ENCODE measurements around the gene PJVK. TPM values are rescaled to one million over a fixed set of nuclear protein-coding genes. Genes with fewer than 3 reads are reported as not detected.

The PJVK gene
- total and polyA plus RNA-seq, 2 experiments from 2014 or later = 3.9 to 4.6 TPM

DNA sequence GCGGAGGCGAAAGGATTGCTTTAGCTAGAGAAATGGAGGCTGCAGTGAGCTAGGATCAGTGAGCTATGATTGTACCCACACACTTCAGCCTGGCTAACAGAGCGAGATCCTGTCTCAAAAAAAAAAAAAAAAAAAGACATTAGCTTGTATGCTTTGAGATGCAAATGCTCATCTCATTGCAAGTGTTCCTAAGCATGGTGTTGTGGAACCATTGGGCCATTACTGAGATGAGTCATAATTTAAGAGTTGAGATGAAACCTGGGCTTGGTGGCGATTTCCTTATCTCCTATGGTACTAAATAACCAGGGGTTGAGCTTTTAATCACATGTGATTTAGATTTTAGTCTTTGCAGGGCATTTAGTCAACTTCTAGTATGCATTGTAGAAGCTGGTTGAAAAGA, 31.3 kb downstream of the PJVK start:
- H3K4me2 ChIP-seq = peak overlapping the region; percentile 83
- H3K36me3 ChIP-seq (replicated peaks; ENCODE audit: insufficient read depth, low read depth) = no peaks in the 10 kb centered on the region
- no peaks in the 10 kb centered on the region for H3K27me3 ChIP-seq
- H3K4me3 ChIP-seq = no peak overlapping the region
- H3K79me2 ChIP-seq = peaks cover 70% of the 10 kb centered on the region
- H3K27ac ChIP-seq = no peak overlapping the region
- no peak overlapping the region for H2AFZ ChIP-seq
- H3K9me2 ChIP-seq (replicated peaks; ENCODE audit: insufficient read depth) = no peaks in the 10 kb centered on the region
- H3K9me3 ChIP-seq (ENCODE audit: low read depth) = no peaks in the 10 kb centered on the region
- DNase-seq (ENCODE audit: low spot score) = peak; percentile 29
- WGBS (ENCODE audit: low lambda C conversion rate, missing lambda C conversion rate) = 83% methylated on average over 4 of the region's 4 CpGs
- no peak for TF ChIP-seq EZH2 (IDR thresholded peaks at IDR 0.05; ENCODE audit: borderline replicate concordance)
- H4K20me1 ChIP-seq (ENCODE audit: insufficient read depth, poor library complexity, severe bottlenecking) = peaks cover 32% of the 10 kb centered on the region
- peaks cover 34% of the 10 kb centered on the region for H3K4me1 ChIP-seq (ENCODE audit: insufficient read depth)

DNA sequence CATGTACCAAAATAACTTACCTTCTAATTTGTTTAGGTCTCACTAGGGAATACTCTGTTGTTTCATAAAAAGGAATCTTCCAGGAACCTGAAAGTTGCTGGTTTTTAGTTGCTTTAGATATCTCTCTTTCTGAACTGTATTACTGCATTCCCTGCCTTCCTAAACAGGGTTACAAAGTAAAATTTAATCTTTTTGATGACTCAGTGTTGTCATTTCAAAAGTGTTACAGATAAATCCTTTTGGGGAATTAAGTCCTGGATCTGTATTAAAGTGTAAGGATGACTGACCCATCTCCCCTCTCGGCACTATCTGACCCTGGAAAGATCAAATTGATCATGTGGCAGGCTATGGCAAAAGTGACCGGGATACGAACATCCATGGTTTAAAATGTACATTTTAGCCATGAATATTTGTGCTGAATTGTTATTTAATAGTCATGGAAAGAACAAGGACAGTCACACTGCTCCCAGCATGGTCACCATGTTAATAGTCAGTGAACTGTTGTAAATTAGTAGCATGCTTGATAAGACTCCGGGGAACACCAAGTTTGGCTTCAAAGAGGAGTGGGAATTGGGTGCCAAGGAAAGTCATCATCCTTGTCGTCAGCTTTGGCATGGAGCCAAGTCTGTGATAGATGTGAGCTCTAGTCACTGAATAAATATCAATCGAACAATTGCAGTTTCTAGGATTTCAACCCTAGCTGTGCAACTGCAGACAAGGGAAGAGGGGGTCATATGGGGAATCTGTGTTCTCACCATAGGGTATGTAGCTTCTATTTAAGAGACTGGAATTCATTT, 33.3 kb downstream of the PJVK start:
- Histone ChIP-seq H3K27me3 (no peaks in the 10 kb centered on the region), H3K9me3 (ENCODE audit: low read depth) (no peaks in the 10 kb centered on the region), H4K20me1 (ENCODE audit: insufficient read depth, poor library complexity, severe bottlenecking) (peaks cover 38% of the 10 kb centered on the region), H3K36me3 (replicated peaks; ENCODE audit: insufficient read depth, low read depth) (no peaks in the 10 kb centered on the region), H3K4me1 (ENCODE audit: insufficient read depth) (peaks cover 31% of the 10 kb centered on the region), H3K9me2 (replicated peaks; ENCODE audit: insufficient read depth) (no peaks in the 10 kb centered on the region), H3K79me2 (peaks cover 85% of the 10 kb centered on the region), H2AFZ (no peak overlapping the region), H3K27ac (no peak overlapping the region), H3K4me2 (no peak overlapping the region), H3K4me3 (no peak overlapping the region)
- 65% methylated on average over 6 of the region's 6 CpGs for WGBS (ENCODE audit: low lambda C conversion rate, missing lambda C conversion rate)
- DNase-seq (ENCODE audit: low spot score) = peak; percentile 40
- TF ChIP-seq, protein P1, sequence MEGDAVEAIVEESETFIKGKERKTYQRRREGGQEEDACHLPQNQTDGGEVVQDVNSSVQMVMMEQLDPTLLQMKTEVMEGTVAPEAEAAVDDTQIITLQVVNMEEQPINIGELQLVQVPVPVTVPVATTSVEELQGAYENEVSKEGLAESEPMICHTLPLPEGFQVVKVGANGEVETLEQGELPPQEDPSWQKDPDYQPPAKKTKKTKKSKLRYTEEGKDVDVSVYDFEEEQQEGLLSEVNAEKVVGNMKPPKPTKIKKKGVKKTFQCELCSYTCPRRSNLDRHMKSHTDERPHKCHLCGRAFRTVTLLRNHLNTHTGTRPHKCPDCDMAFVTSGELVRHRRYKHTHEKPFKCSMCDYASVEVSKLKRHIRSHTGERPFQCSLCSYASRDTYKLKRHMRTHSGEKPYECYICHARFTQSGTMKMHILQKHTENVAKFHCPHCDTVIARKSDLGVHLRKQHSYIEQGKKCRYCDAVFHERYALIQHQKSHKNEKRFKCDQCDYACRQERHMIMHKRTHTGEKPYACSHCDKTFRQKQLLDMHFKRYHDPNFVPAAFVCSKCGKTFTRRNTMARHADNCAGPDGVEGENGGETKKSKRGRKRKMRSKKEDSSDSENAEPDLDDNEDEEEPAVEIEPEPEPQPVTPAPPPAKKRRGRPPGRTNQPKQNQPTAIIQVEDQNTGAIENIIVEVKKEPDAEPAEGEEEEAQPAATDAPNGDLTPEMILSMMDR (IDR thresholded peaks at IDR 0.05; ENCODE audit: poor library complexity) = no peak
- TF ChIP-seq EZH2phosphoT487 (IDR thresholded peaks at IDR 0.05; ENCODE audit: low read depth, severe bottlenecking, unreplicated experiment) (no peak), EZH2 (IDR thresholded peaks at IDR 0.05; ENCODE audit: borderline replicate concordance) (no peak)

DNA sequence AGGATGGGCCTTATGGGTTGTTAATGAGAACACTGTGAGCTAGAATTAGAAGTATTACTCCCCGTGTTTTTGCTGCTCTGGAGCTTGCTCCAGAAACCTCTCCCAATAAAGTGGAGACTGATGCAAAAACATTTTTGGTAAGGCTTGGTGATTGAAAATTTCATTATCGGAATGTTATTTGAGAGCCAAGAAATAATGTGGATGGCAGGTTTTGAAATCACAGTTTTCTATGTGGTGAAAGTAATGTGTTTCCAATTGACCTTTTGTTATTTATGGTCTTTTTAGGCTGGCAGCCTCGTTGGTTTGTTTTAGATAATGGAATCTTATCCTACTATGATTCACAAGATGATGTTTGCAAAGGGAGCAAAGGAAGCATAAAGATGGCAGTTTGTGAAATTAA, 34.2 kb downstream of the PJVK start:
- TF ChIP-seq EZH2 (IDR thresholded peaks at IDR 0.05; ENCODE audit: borderline replicate concordance) (no peak), EZH2phosphoT487 (IDR thresholded peaks at IDR 0.05; ENCODE audit: low read depth, severe bottlenecking, unreplicated experiment) (no peak)
- TF ChIP-seq, protein P1 (IDR thresholded peaks at IDR 0.05; ENCODE audit: poor library complexity) = no peak
- no peak overlapping the region for H3K4me2 ChIP-seq
- H3K4me3 ChIP-seq = no peak overlapping the region
- no peak for DNase-seq (ENCODE audit: low spot score)
- peaks cover 26% of the 10 kb centered on the region for H3K4me1 ChIP-seq (ENCODE audit: insufficient read depth)
- no peak overlapping the region for H2AFZ ChIP-seq
- no peaks in the 10 kb centered on the region for H3K27me3 ChIP-seq
- H3K9me2 ChIP-seq (replicated peaks; ENCODE audit: insufficient read depth) = no peaks in the 10 kb centered on the region
- no peaks in the 10 kb centered on the region for H3K36me3 ChIP-seq (replicated peaks; ENCODE audit: insufficient read depth, low read depth)
- H3K27ac ChIP-seq = no peak overlapping the region
- peaks cover 38% of the 10 kb centered on the region for H4K20me1 ChIP-seq (ENCODE audit: insufficient read depth, poor library complexity, severe bottlenecking)
- H3K9me3 ChIP-seq (ENCODE audit: low read depth) = no peaks in the 10 kb centered on the region
- WGBS (ENCODE audit: low lambda C conversion rate, missing lambda C conversion rate) = 66% methylated on average over 3 of the region's 3 CpGs
- peaks cover 88% of the 10 kb centered on the region for H3K79me2 ChIP-seq

DNA sequence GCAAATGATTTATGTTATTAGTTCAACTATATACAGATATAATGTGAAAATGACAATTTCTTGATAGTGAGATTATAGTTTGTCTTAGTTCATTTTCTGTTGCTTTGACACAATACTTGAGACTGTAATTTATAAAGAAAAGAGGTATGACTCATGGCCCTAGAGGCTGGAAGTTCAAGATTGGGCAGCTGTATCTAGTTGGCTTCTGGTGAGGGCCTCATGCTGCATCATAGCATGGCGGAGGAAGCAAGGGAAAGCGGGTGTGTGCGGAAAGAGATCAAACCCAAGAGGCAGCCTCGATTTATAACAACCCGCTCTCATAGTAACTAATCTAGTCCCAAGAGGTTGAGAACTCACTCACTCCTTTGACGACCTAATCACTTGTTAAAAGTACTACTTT, 40.4 kb downstream of the PJVK start:
- Histone ChIP-seq H4K20me1 (ENCODE audit: insufficient read depth, poor library complexity, severe bottlenecking) (peaks cover 6% of the 10 kb centered on the region), H3K4me1 (ENCODE audit: insufficient read depth) (no peaks in the 10 kb centered on the region), H3K36me3 (replicated peaks; ENCODE audit: insufficient read depth, low read depth) (no peaks in the 10 kb centered on the region), H3K9me2 (replicated peaks; ENCODE audit: insufficient read depth) (no peaks in the 10 kb centered on the region), H3K4me2 (no peak overlapping the region), H3K4me3 (no peak overlapping the region), H3K79me2 (peaks cover 29% of the 10 kb centered on the region), H2AFZ (no peak overlapping the region), H3K9me3 (ENCODE audit: low read depth) (no peaks in the 10 kb centered on the region), H3K27ac (no peak overlapping the region), H3K27me3 (no peaks in the 10 kb centered on the region)
- WGBS (ENCODE audit: low lambda C conversion rate, missing lambda C conversion rate) = 97% methylated on average over 6 of the region's 6 CpGs
- TF ChIP-seq, protein P1 (IDR thresholded peaks at IDR 0.05; ENCODE audit: poor library complexity) = no peak
- TF ChIP-seq EZH2phosphoT487 (IDR thresholded peaks at IDR 0.05; ENCODE audit: low read depth, severe bottlenecking, unreplicated experiment) (no peak), EZH2 (IDR thresholded peaks at IDR 0.05; ENCODE audit: borderline replicate concordance) (no peak)
- DNase-seq (ENCODE audit: low spot score) = no peak

Measured in hepatocyte (in vitro differentiated cells).